Glutamatergic neuron (in vitro differentiated cells): ENCODE measurements around the gene HINT3. TPM values are rescaled to one million over a fixed set of nuclear protein-coding genes. Genes with fewer than 3 reads are reported as not detected.
"Not testable (repeated sequence)": the region's sequence is repeated elsewhere in the genome, so short reads cannot be mapped to it uniquely, and the experiment has no call there.

Experiments used
- DNase-seq: peaks from one replicate; pipeline ENCODE4 v3.0.0; 2022
- H3K27ac Mint-ChIP-seq: one replicate; pipeline ENCODE4 v1.8.0; 2020; ENCODE audit warnings: mild to moderate bottlenecking, mixed read lengths, inconsistent platforms; ENCODE audit not compliant: unreplicated experiment
- H3K27me3 Mint-ChIP-seq: one replicate; pipeline ENCODE4 v1.8.0; 2020; ENCODE audit warnings: mild to moderate bottlenecking, moderate library complexity, mixed read lengths, inconsistent platforms; ENCODE audit not compliant: unreplicated experiment
- H3K36me3 Mint-ChIP-seq: one replicate; pipeline ENCODE4 v1.8.0; 2020; ENCODE audit warnings: mild to moderate bottlenecking, mixed read lengths, inconsistent platforms; ENCODE audit not compliant: unreplicated experiment
- H3K4me1 Mint-ChIP-seq: one replicate; pipeline ENCODE4 v1.8.0; 2020; ENCODE audit warnings: mild to moderate bottlenecking, low read depth, mixed read lengths, inconsistent platforms; ENCODE audit not compliant: unreplicated experiment
- H3K4me3 Mint-ChIP-seq: one replicate; pipeline ENCODE4 v1.8.0; 2020; ENCODE audit warnings: mild to moderate bottlenecking, mixed read lengths, inconsistent platforms; ENCODE audit not compliant: unreplicated experiment
- H3K9me3 Mint-ChIP-seq: one replicate; pipeline ENCODE4 v1.8.0; 2020; ENCODE audit warnings: mild to moderate bottlenecking, moderate library complexity, mixed read lengths, inconsistent platforms; ENCODE audit not compliant: unreplicated experiment
- long read RNA-seq: library from polyadenylated mRNA; unstranded; transcript quantifications from one replicate; pipeline ENCODE4 v2.0.0, GENCODE V29; 2020; ENCODE audit not compliant: unreplicated experiment
- total RNA-seq: library from RNA; stranded (reverse); fragmentation: NEBNext Ultra II Directional; extraction: Animal tissue kit (Norgen Biotek cat#: 25700); gene quantifications from one replicate; pipeline ENCODE4 v1.2.1, GENCODE V29; 2021; ENCODE audit not compliant: unreplicated experiment
- TF ChIP-seq, protein P1 (sequence below): fragments of 200-600 bp; sonication (generic); IDR thresholded peaks from one replicate; pipeline ENCODE4 v1.5.0; 2021; ENCODE audit not compliant: partially characterized antibody, unreplicated experiment

HINT3 gene
- total RNA-seq: 18.2 TPM
- long read RNA-seq, partial matches to known transcripts: 0 of 5 reads
- long read RNA-seq, other reads (novel, unspliced or antisense): 1 of 5 reads

DNA sequence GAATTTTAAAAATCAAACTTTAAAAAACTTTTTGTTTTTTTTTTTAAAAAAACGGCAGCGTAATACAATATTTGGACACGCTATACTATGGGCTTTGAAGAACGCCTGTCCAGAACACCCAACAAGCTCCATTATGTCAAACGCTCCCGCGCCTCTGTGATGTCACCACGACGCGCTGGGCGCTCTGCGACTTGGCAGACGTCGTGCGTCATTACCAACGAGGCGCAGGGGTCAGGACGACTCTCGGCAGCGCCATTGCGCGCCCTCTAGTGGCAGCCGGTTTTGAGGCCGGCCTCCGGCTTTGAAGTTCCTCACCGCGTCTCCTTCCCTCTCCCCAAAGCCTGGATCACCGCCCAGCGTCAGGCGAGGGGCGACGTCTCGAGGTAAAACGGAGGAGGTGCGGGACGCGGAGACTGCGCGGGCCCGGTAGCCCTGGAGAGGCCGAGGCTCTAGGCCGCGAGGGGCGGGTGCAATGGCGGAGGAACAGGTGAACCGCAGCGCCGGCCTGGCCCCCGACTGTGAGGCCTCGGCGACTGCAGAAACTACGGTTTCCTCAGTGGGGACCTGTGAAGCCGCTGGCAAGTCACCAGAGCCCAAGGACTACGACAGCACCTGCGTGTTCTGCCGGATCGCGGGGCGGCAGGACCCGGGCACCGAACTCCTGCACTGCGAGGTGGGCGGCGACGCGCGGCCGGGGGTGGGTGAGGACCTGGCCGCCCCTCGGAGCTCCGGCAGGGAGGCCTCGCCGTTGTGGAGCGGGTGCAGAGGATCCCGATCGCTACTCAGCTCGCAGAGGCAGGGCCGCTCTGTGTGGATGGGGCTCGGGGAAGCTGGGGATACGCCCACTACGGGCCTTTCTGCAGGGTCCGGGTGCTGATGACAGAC is at the start of gene HINT3:
HINT3 (plus strand) TSS at position 265 of the 885 bp plus-strand sequence; CDS start at position 473, 208 bp downstream.
- Mint-ChIP-seq H3K9me3 (peaks cover 2% of the 10 kb centered on the region), H3K27ac (peak within 1 kb of the TSS; percentile 22)

DNA sequence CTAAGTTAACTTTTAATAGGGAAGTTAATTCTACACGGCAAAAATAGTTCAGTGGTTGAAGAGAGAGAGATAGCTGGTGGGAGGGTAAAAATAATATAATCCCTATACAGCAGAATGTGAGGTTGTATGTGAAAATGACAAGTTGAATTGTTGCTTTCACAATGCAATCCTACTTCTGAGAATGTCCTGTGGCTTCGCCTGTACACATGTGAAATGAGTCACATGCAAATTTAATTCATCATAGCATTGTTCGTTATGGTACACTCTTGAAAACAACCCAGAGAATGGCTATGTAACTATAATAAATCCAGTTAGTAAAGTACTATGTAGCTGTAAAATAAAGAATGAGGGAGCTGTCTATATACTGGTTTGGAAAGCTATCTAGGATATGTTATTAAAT is 46.0 kb upstream of the HINT3 start:
- no peak for DNase-seq
- H3K4me3 Mint-ChIP-seq: no peak overlapping the region
- TF ChIP-seq, protein P1, sequence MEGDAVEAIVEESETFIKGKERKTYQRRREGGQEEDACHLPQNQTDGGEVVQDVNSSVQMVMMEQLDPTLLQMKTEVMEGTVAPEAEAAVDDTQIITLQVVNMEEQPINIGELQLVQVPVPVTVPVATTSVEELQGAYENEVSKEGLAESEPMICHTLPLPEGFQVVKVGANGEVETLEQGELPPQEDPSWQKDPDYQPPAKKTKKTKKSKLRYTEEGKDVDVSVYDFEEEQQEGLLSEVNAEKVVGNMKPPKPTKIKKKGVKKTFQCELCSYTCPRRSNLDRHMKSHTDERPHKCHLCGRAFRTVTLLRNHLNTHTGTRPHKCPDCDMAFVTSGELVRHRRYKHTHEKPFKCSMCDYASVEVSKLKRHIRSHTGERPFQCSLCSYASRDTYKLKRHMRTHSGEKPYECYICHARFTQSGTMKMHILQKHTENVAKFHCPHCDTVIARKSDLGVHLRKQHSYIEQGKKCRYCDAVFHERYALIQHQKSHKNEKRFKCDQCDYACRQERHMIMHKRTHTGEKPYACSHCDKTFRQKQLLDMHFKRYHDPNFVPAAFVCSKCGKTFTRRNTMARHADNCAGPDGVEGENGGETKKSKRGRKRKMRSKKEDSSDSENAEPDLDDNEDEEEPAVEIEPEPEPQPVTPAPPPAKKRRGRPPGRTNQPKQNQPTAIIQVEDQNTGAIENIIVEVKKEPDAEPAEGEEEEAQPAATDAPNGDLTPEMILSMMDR: no peak
- H3K27me3 Mint-ChIP-seq: no peaks in the 10 kb centered on the region
- no peak overlapping the region for H3K27ac Mint-ChIP-seq
- no peaks in the 10 kb centered on the region for H3K4me1 Mint-ChIP-seq
- no peaks in the 10 kb centered on the region for H3K36me3 Mint-ChIP-seq
- H3K9me3 Mint-ChIP-seq: peaks cover 7% of the 10 kb centered on the region

More for the DNA sequence above, at the start of gene HINT3:
- no peak within 1 kb of the TSS for H3K4me3 Mint-ChIP-seq
- DNase-seq: peak; percentile 99
- TF ChIP-seq, protein P1: peak; percentile 98
- peaks cover 1% of the 10 kb centered on the region for H3K4me1 Mint-ChIP-seq
- H3K36me3 Mint-ChIP-seq: peaks cover 7% of the 10 kb centered on the region
- peaks cover 3% of the 10 kb centered on the region for H3K27me3 Mint-ChIP-seq

DNA sequence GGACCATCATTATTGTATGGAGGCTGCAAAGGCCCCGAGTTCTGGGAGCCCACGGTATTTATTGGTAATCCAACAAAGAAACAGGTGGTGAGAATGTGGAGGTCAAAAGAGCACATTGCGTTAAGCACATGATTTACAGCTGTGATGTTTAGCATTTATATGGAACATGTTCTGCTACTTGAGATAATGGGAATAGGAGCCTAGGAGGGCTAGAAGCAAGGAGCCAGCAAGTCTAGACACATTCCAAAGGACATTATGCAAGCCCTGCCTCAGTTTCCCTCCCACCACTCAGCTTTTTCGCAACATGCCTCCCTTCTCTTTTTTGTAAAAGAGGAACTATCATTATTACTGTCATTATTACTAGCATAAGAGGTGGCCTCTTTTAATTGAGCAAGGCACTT is 45.5 kb upstream of the HINT3 start:
- not testable (repeated sequence) for H3K36me3 Mint-ChIP-seq, H3K27me3 Mint-ChIP-seq, DNase-seq, H3K9me3 Mint-ChIP-seq, H3K27ac Mint-ChIP-seq, H3K4me1 Mint-ChIP-seq, H3K4me3 Mint-ChIP-seq

DNA sequence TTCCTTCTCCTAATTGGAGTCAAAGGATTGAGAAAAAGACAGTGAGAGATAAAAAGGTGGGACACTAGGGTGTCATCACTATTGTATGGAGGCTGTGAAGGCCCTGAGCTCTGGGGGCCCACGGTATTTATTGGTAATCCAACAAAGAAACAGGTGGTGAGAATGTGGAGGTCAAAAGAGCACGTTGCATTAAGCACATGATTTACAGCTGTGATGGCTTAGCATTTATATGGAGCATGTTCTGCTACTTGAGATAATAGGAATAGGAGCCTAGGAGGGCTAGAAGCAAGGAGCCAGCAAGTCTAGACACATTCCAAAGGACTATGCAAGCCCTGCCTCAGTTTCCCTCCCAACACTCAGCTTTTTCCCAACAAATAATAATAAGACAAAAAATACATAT is 44.1 kb upstream of the HINT3 start:
- H3K36me3 Mint-ChIP-seq, H3K27me3 Mint-ChIP-seq, DNase-seq, H3K27ac Mint-ChIP-seq, H3K4me1 Mint-ChIP-seq, H3K9me3 Mint-ChIP-seq, H3K4me3 Mint-ChIP-seq: not testable (repeated sequence)

DNA sequence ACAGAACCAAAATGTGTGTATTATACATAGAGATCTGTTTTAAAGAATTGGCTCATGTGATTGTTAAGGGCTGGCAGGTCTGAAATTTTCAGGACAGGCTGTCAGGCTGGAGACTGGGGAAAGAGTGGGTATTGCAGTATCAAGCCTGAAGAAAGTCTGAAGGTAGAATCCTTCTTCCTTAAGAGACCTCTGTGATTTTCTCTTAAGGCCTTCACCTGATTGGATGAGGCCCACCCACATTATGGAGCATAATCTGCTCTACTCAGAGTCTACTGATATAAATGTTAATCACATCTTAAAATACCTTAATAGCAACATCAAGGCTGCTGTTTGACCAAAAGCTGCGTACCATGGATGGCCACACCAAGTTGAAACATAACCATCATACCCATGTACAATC is 43.4 kb upstream of the HINT3 start:
- H3K4me1 Mint-ChIP-seq: no peaks in the 10 kb centered on the region
- H3K4me3 Mint-ChIP-seq: no peak overlapping the region
- TF ChIP-seq, protein P1: no peak
- DNase-seq: no peak
- H3K27ac Mint-ChIP-seq: no peak overlapping the region
- H3K9me3 Mint-ChIP-seq: peaks cover 4% of the 10 kb centered on the region
- no peaks in the 10 kb centered on the region for H3K36me3 Mint-ChIP-seq
- H3K27me3 Mint-ChIP-seq: no peaks in the 10 kb centered on the region

DNA sequence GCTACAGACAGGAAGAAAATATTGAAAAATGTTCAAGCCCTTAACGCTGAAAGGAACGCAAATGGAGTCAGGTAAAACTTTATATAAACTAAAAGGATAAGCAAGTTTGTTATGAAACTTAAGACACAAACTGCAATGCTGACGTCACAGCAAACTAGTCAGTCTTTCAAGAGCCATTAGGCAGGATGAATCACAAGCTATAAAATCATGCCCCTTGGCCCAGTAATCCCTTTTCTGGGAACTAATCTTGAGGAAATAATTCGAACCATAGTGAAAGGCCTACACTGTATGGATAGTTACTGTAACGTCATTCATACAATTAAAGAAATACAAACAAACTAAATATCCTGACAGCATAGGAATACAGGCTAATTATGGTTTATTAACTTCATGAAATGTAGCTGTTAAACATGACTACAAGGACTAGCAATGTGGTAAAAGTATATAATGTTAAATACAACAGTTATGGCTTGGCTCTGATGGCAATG is 42.7 kb upstream of the HINT3 start:
- DNase-seq: no peak
- no peaks in the 10 kb centered on the region for H3K36me3 Mint-ChIP-seq
- TF ChIP-seq, protein P1: no peak
- H3K27me3 Mint-ChIP-seq: no peaks in the 10 kb centered on the region
- H3K9me3 Mint-ChIP-seq: peaks cover 4% of the 10 kb centered on the region
- no peak overlapping the region for H3K27ac Mint-ChIP-seq
- no peak overlapping the region for H3K4me3 Mint-ChIP-seq
- no peaks in the 10 kb centered on the region for H3K4me1 Mint-ChIP-seq
